Thoracic aorta (tissue), 2 donors: ENCODE measurements around the gene ZDHHC14. TPM values are rescaled to one million over a fixed set of nuclear protein-coding genes. Genes with fewer than 3 reads are reported as not detected.

Source experiments
- ATAC-seq: fragments of 150-250 bp; one replicate; pipeline ENCODE4 v1.8.0; 2017; ENCODE audit warnings: low read depth; ENCODE audit not compliant: insufficient number of reproducible peaks, low FRiP score
- DNase-seq: peaks from one replicate; pipeline ENCODE4 v3.0.0-alpha.2; 2020; ENCODE audit warnings: low spot score
- H3K27ac ChIP-seq, 2 donors: fragments of 200-600 bp; sonication (generic); 1 replicate in 1 of 2; 2 replicates in 1 of 2; pipeline ENCODE4 v1.5.1; 2016; ENCODE audit warnings: mild to moderate bottlenecking in 2 of 2, moderate library complexity in 2 of 2
- H3K27me3 ChIP-seq: fragments of 200-600 bp; sonication (generic); replicated peaks from 2 replicates; pipeline ENCODE4 v1.6.0; 2016; ENCODE audit warnings: mild to moderate bottlenecking; ENCODE audit not compliant: insufficient read depth
- H3K36me3 ChIP-seq: fragments of 200-600 bp; sonication (generic); one replicate; pipeline ENCODE4 v1.5.1; 2016
- H3K4me1 ChIP-seq, 2 donors: fragments of 200-600 bp; sonication (generic); 1 replicate in 1 of 2; 2 replicates in 1 of 2; pipeline versions ENCODE4 v1.5.1 to v1.6.0; 2016; ENCODE audit warnings: low read depth in 2 of 2, mild to moderate bottlenecking in 1 of 2; ENCODE audit not compliant: control insufficient read depth in 1 of 2
- H3K4me3 ChIP-seq: fragments of 200-600 bp; sonication (generic); 2 replicates; pipeline ENCODE4 v1.5.1; 2016; ENCODE audit warnings: mild to moderate bottlenecking
- H3K9me3 ChIP-seq: fragments of 200-600 bp; sonication (generic); 2 replicates; pipeline ENCODE4 v1.5.1; 2016
- CTCF ChIP-seq: fragments of 200-600 bp; sonication (generic); IDR thresholded peaks from one replicate; pipeline ENCODE4 v1.5.1; 2019; ENCODE audit warnings: antibody characterized with exemption
- total RNA-seq, 2 donors: library from RNA; depleted of rRNA; stranded (reverse); fragments of >200 nt; gene quantifications; one replicate each; pipeline versions ENCODE4 v1.1.0 to v1.2.3, GENCODE V29; 2016

The ZDHHC14 gene
- total RNA-seq, 2 donors from 2014 or later: 20.0 to 31.1 TPM

- ATAC-seq: no peak
- no peak for TF ChIP-seq CTCF
- Histone ChIP-seq H3K4me3 (no peak overlapping the region), H3K9me3 (no peaks in the 10 kb centered on the region), H3K36me3 (no peaks in the 10 kb centered on the region), H3K27me3 (no peaks in the 10 kb centered on the region), H3K27ac (no peak overlapping the region), H3K4me1 (peaks cover 12 to 33% of the 10 kb centered on the region in 2 donors)
- DNase-seq: no peak
Measured at GRCh38 chr6:157531986-157532365, 151.0 kb downstream of the ZDHHC14 start.

DNA sequence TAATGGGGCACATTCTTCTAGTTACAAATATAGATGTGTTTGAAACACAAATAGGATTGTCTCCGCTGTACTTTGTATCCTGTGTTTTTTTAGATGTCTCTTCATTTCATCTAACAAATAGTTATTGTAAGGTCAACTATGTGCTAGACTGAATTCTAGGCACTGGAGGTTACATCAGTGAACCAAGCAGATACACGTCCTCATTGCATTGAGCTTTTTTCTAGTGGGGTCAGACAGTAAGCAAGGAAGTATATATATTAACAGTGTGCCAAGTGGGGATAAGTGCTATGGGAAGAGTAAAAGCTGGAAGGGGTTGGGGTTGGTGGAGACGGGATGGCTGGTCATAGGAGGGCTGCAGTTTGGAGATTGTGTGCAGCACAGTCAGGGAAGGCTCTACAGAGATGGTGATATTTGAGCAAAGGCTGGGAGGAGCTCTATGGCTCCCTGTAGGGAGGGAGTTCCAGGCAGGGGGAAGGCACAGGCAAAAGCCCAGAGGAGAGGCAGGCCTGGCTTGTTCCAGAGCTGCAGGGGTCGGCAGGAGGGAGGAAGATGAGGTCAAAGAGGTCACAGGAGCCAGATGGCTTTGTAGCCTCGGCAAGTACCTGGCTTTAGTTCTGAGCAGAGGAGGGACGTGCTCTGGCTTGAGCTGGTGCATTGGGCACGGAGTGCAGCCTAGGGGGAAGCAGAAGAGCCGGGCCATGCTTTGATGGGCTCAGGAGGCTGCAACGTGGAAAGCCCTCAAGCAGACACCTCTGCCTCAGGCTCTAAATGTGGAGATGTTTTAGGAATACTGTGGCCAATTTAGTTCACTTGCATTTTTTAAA, 152.3 kb downstream of the ZDHHC14 start:
- no peak for TF ChIP-seq CTCF
- H3K9me3 ChIP-seq: no peaks in the 10 kb centered on the region
- ATAC-seq: no peak

GRCh38 chr6:157534134-157534871, 153.3 kb downstream of the ZDHHC14 start:
- no peak for DNase-seq

More for the DNA sequence above, 152.3 kb downstream of the ZDHHC14 start:
- Histone ChIP-seq H3K4me1 (peaks cover 0 to 20% of the 10 kb centered on the region in 2 donors), H3K27me3 (no peaks in the 10 kb centered on the region), H3K4me3 (no peak overlapping the region), H3K36me3 (no peaks in the 10 kb centered on the region), H3K27ac (no peak overlapping the region)
- DNase-seq: no peak

GRCh38 chr6:157534977-157535339, 154.0 kb downstream of the ZDHHC14 start:
- DNase-seq (no peak), ATAC-seq (no peak)
- no peak overlapping the region for H3K4me3 ChIP-seq
- no peak overlapping the region for H3K27ac ChIP-seq
- H3K36me3 ChIP-seq: no peaks in the 10 kb centered on the region
- peaks cover 0 to 19% of the 10 kb centered on the region in 2 donors for H3K4me1 ChIP-seq
- no peak for TF ChIP-seq CTCF
- no peaks in the 10 kb centered on the region for H3K27me3 ChIP-seq
- H3K9me3 ChIP-seq: no peaks in the 10 kb centered on the region

More at GRCh38 chr6:157534134-157534871, 153.3 kb downstream of the ZDHHC14 start:
- Histone ChIP-seq H3K4me3 (no peak overlapping the region), H3K9me3 (no peaks in the 10 kb centered on the region), H3K4me1 (peaks cover 0 to 19% of the 10 kb centered on the region in 2 donors), H3K27me3 (no peaks in the 10 kb centered on the region), H3K27ac (no peak overlapping the region), H3K36me3 (no peaks in the 10 kb centered on the region)
- no peak for ATAC-seq
- no peak for TF ChIP-seq CTCF
